Transverse colon (tissue), 4 donors: ENCODE results near the gene PCSK6. TPM values are rescaled to one million over a fixed set of nuclear protein-coding genes. Genes with fewer than 3 reads are reported as not detected.

Experiments
- DNase-seq: peaks from one replicate; pipeline ENCODE4 v3.0.0-alpha.2; 2019
- H3K27ac ChIP-seq, 4 donors: fragments of 200-600 bp; sonication (generic); 2 replicates each; pipeline ENCODE4 v1.5.1; 2016 to 2018; ENCODE audit warnings: inconsistent platforms in 4 of 4
- H3K27me3 ChIP-seq: fragments of 200-600 bp; sonication (generic); 2 replicates; pipeline ENCODE4 v1.5.1; 2017; ENCODE audit warnings: inconsistent platforms
- H3K36me3 ChIP-seq, 4 donors: fragments of 200-600 bp; sonication (generic); 2 replicates each; pipeline ENCODE4 v1.5.1; 2017 to 2019; ENCODE audit warnings: inconsistent platforms in 4 of 4
- H3K4me1 ChIP-seq, 4 donors: fragments of 200-600 bp; sonication (generic); 2 replicates each; pipeline ENCODE4 v1.5.1; 2017 to 2020; ENCODE audit warnings: inconsistent platforms in 4 of 4
- H3K4me3 ChIP-seq, 4 donors: fragments of 200-600 bp; sonication (generic); 1 replicate in 1 of 4; 2 replicates in 3 of 4; pipeline versions ENCODE4 v1.5.1 to v1.6.1; 2017 to 2019; ENCODE audit warnings: inconsistent platforms in 4 of 4
- H3K9me3 ChIP-seq, 2 donors: fragments of 200-600 bp; sonication (generic); 2 replicates each; pipeline ENCODE4 v1.5.1; 2017 to 2019; ENCODE audit warnings: inconsistent platforms in 2 of 2
- CTCF ChIP-seq, 5 experiments: fragments of 200-600 bp in 3 of 5; fragments of 450-650 bp in 2 of 5; sonication (generic) in 3 of 5; IDR thresholded peaks; 1 replicate in 2 of 5; 2 replicates in 3 of 5; pipeline ENCODE4 v1.5.1; 2016 to 2017; ENCODE audit warnings: antibody characterized with exemption in 5 of 5, inconsistent platforms in 3 of 5, mild to moderate bottlenecking in 2 of 5, moderate library complexity in 1 of 5
- EP300 ChIP-seq: sonication (generic); formaldehyde crosslinking; IDR thresholded peaks from one replicate; pipeline ENCODE4 v1.6.1; 2017; ENCODE audit warnings: antibody characterized with exemption, low read depth
- POLR2A ChIP-seq: fragments of 450-650 bp; IDR thresholded peaks from one replicate; pipeline ENCODE4 v1.6.1; 2016; ENCODE audit warnings: antibody characterized with exemption, mild to moderate bottlenecking, moderate library complexity
- POLR2AphosphoS5 ChIP-seq, 3 donors: sonication (generic); formaldehyde crosslinking; IDR thresholded peaks; one replicate each; pipeline ENCODE4 v1.6.1; 2016; ENCODE audit warnings: antibody characterized with exemption in 3 of 3
- WGBS, 2 donors: methylation state at CpG; one replicate each; pipeline ENCODE4 v1.1.5; 2018; ENCODE audit warnings: low coverage in 1 of 2; 5-methylcytosine and 5-hydroxymethylcytosine counted together
- in situ Hi-C, 4 donors: fragments of 200-750 bp; cut with MboI; loops; one replicate each; pipeline versions ENCODE4 v1.15.0 to v1.15.1; 2017; ENCODE audit warnings: low sequenced_read_pairs in 3 of 4, low pct_ligation_motif_present in 1 of 4, low pct_unique_long_range_greater_than_20kb in 1 of 4
- intact Hi-C: fragments of 100-400 bp; cut with DNase I; formaldehyde crosslinking; loops from one replicate; pipeline ENCODE4 v1.15.1; 2023; ENCODE audit warnings: low total_unique reads
- total RNA-seq, 4 donors: library from RNA; depleted of rRNA; stranded (reverse); fragments of >200 nt; gene quantifications; one replicate each; pipeline ENCODE4 v1.1.0, GENCODE V29; 2016

The PCSK6 gene
- total RNA-seq, 4 donors from 2014 or later: 20.3 to 119 (median 49.7) TPM

DNA sequence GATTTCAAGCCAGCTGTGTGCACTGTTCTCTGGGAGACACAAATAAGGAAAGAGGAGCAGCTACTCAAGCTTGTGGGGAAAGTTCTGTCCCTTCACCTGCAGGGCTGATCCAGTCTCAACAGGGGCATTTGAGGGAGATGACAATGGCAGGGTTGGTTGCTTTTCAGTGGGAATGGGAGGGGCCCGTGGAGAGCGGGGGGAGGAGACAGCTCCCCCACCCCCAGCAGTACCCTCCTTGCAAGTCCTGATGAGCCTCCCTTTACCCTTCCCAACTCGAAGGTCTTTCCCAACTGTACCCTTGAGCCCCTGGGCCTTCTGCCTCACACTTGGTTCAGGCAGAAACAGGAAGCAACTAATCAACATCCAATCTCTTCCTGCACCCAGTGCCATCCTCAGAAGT is 122.7 kb downstream of the PCSK6 start:
- no peaks in the 10 kb centered on the region for H3K36me3 ChIP-seq
- TF ChIP-seq CTCF (IDR thresholded peaks at IDR 0.05) (no peak), POLR2AphosphoS5 (IDR thresholded peaks at IDR 0.05) (no peak)
- in situ Hi-C loops (no loop called here), intact Hi-C loops (no loop called here)
- H3K9me3 ChIP-seq: no peaks in the 10 kb centered on the region
- DNase-seq: no peak
- H3K4me1 ChIP-seq: peaks cover under 1 to 5% (median 1%) of the 10 kb centered on the region in 4 donors
- WGBS, 2 donors: 20 to 50% methylated on average over 1 to 3 of the region's 3 CpGs
- H3K27ac ChIP-seq: no peak overlapping the region
- H3K27me3 ChIP-seq: no peaks in the 10 kb centered on the region
- H3K4me3 ChIP-seq: no peak overlapping the region

DNA sequence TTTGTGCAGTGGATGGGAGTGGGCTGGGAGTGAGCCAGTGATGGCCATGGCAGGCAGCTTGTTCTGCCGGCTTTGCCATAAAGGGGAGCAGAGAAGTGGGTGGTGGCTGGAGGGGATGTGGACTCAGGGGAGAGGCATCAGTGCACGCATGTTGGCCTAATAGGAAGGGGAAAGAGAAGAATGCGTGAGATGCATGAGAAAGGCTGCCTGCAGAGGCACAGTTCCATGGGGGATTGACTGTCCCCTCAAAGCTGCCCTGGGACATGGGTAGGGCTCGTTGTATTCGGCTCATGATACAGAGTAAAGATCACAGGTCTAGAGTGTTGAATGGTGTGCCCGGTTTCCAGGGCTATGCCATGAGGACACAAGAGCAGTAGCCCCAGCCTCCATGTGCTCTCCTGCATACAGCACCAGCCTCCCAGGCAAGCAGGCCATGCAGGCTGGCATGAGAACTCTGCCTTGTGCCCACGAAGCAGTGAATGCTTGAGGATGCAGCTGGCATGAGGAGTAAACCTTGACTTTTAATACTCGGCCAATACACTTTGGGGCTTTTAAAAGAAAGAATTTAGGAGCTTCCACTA is 126.4 kb downstream of the PCSK6 start:
- no peak for TF ChIP-seq POLR2AphosphoS5 (IDR thresholded peaks at IDR 0.05)
- TF ChIP-seq CTCF (IDR thresholded peaks at IDR 0.05): no peak
- TF ChIP-seq EP300: no peak
- TF ChIP-seq POLR2A: no peak
- H3K27me3 ChIP-seq: no peaks in the 10 kb centered on the region
- H3K4me1 ChIP-seq: no peaks in the 10 kb centered on the region
- intact Hi-C loops: no loop called here
- no peak overlapping the region for H3K4me3 ChIP-seq
- no peaks in the 10 kb centered on the region for H3K36me3 ChIP-seq
- no peak overlapping the region for H3K27ac ChIP-seq
- no peaks in the 10 kb centered on the region for H3K9me3 ChIP-seq
- DNase-seq: no peak
- 87% methylated on average over 8 of the region's 8 CpGs; no CpG with 5 or more reads in 1 of the 2 donors for WGBS, 2 donors
- in situ Hi-C loops: no loop called here

DNA sequence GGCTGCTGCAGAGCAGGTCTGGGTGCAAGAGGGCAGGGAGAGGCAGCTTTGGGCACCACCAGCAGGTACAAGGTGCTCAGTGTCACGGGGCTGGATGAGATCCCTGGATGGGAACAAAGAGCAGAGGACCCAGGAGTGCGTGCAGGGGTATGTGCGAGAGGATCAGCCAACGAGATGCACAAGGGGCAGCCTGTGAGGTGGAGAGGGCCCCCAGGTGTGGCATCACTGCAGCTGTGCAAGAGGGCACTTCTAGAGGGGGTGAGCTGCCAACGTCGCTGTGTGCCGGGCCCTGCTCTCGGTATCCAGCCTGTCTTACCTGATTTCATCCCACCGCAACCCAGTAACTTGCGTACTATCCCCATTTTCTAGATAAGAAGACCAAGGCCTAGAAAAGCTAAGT is 127.1 kb downstream of the PCSK6 start:
- no peak for TF ChIP-seq POLR2A
- TF ChIP-seq POLR2AphosphoS5 (IDR thresholded peaks at IDR 0.05): no peak
- TF ChIP-seq EP300: no peak
- TF ChIP-seq CTCF (IDR thresholded peaks at IDR 0.05): no peak
- no peaks in the 10 kb centered on the region for H3K27me3 ChIP-seq
- no peak overlapping the region for H3K27ac ChIP-seq
- no peak overlapping the region for H3K4me3 ChIP-seq
- no peaks in the 10 kb centered on the region for H3K9me3 ChIP-seq
- no peaks in the 10 kb centered on the region for H3K4me1 ChIP-seq
- no peaks in the 10 kb centered on the region for H3K36me3 ChIP-seq
- 87 to 100% methylated on average over 2 to 10 of the region's 10 CpGs for WGBS, 2 donors
- DNase-seq: no peak
- in situ Hi-C loops (no loop called here), intact Hi-C loops (no loop called here)

GRCh38 chr15:101361418-101361817 is 128.1 kb downstream of the PCSK6 start:
- intact Hi-C loops: no loop called here
- in situ Hi-C loops: no loop called here
- no peak for TF ChIP-seq EP300
- TF ChIP-seq CTCF (IDR thresholded peaks at IDR 0.05): no peak
- TF ChIP-seq POLR2A: no peak
- TF ChIP-seq POLR2AphosphoS5 (IDR thresholded peaks at IDR 0.05): no peak

More at GRCh38 chr15:101361418-101361817, 128.1 kb downstream of the PCSK6 start:
- DNase-seq: no peak
- Histone ChIP-seq H3K27ac (no peak overlapping the region), H3K4me1 (no peaks in the 10 kb centered on the region), H3K27me3 (no peaks in the 10 kb centered on the region), H3K36me3 (no peaks in the 10 kb centered on the region), H3K9me3 (no peaks in the 10 kb centered on the region), H3K4me3 (no peak overlapping the region)
- WGBS, 2 donors: 80 to 81% methylated on average over 4 of the region's 4 CpGs
